SJCRH30 (cell line): ENCODE results near the gene AICDA. TPM values are rescaled to one million over a fixed set of nuclear protein-coding genes. Genes with fewer than 3 reads are reported as not detected.
"Not testable (repeated sequence)": the region's sequence is repeated elsewhere in the genome, so short reads cannot be mapped to it uniquely, and the experiment has no call there.

ENCODE experiments used
- DNase-seq, 2 experiments: peaks; one replicate each; pipeline ENCODE4 v3.0.0-alpha.2; 2015 to 2020
- H3K27ac ChIP-seq: fragments of 250-450 bp; sonication (Bioruptor Pico); 2 replicates; pipeline ENCODE4 v1.5.1; 2020; ENCODE audit warnings: mild to moderate bottlenecking, moderate library complexity
- H3K27me3 ChIP-seq: fragments of 250-450 bp; sonication (Bioruptor Pico); 2 replicates; pipeline ENCODE4 v1.5.1; 2020; ENCODE audit warnings: mild to moderate bottlenecking, moderate library complexity
- H3K36me3 ChIP-seq: fragments of 250-450 bp; sonication (Bioruptor Pico); 2 replicates; pipeline ENCODE4 v1.5.1; 2020; ENCODE audit warnings: mild to moderate bottlenecking, moderate library complexity
- H3K4me1 ChIP-seq: fragments of 250-450 bp; sonication (Bioruptor Pico); 2 replicates; pipeline ENCODE4 v1.5.1; 2020; ENCODE audit warnings: mild to moderate bottlenecking, moderate library complexity
- H3K4me3 ChIP-seq: fragments of 250-450 bp; sonication (Bioruptor Pico); 2 replicates; pipeline ENCODE4 v1.5.1; 2020; ENCODE audit warnings: mild to moderate bottlenecking, moderate library complexity
- H3K9me3 ChIP-seq: fragments of 250-450 bp; sonication (Bioruptor Pico); replicated peaks from 2 replicates; pipeline ENCODE4 v1.5.1; 2020; ENCODE audit warnings: mild to moderate bottlenecking, moderate library complexity
- total RNA-seq: library from RNA; depleted of rRNA; stranded (reverse); fragments of >200 nt; shearing (Covaris generic); gene quantifications from 2 replicates; pipeline ENCODE4 v1.2.3, GENCODE V29; 2014; rRNA removed

AICDA gene
- not detected in 2 replicates for total RNA-seq

DNA sequence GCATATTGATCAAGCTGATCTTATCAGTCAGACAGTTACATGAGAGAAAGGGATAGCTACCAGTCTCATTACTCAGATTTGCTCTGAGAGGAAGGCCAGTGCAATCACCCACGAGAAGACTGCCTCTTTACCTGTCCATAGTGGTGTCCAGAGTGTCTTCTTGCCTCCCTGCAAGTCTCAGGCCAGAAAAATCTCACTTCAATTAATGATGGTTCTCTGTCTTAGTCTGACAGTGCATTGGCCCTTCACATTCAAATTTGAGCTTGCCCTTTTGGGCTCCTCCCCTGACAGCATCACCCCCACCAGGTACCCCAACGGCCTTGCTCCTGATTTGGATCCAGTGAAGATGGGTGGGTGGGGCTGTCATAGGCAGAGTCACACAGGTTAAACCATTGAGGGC lies at the start of gene AICDA:
TSS of gene AICDA (minus strand) at position 231 of the 400 bp plus-strand sequence. CDS start at position 139, 92 bp downstream.
- DNase-seq = no peak
- Histone ChIP-seq H3K4me3 (no peak within 1 kb of the TSS), H3K4me1 (peaks cover 16% of the 10 kb centered on the region), H3K36me3 (no peaks in the 10 kb centered on the region), H3K27me3 (no peaks in the 10 kb centered on the region), H3K9me3 (no peaks in the 10 kb centered on the region), H3K27ac (no peak within 1 kb of the TSS)

DNA sequence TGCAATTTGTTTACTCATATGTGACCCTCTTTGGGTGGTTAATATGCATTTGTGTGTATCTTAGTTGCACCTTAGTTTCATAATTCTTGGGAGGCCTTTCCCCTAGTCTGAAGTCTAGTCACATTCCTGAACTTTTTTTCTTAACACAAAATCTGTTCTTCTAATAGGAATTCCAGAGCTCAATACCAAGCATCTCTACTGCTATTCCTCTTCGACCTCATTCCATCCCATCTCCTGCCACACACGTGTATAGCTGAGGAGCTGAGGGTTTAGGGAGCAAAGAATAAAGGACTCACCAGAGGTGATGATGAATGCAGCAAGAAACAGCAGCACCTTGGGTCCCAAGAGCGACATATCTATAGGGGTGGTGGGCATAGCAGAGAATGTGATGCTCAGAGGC lies 49.1 kb upstream of the AICDA start:
- 0 out of 2 replicates have a peak, but pooled peaks cover 3% of the 10 kb centered on the region for H3K27me3 ChIP-seq
- no peaks in the 10 kb centered on the region for H3K9me3 ChIP-seq
- H3K4me3 ChIP-seq = no peak overlapping the region
- H3K4me1 ChIP-seq = no peaks in the 10 kb centered on the region
- no peaks in the 10 kb centered on the region for H3K36me3 ChIP-seq
- DNase-seq = no peak
- H3K27ac ChIP-seq = no peak overlapping the region

DNA sequence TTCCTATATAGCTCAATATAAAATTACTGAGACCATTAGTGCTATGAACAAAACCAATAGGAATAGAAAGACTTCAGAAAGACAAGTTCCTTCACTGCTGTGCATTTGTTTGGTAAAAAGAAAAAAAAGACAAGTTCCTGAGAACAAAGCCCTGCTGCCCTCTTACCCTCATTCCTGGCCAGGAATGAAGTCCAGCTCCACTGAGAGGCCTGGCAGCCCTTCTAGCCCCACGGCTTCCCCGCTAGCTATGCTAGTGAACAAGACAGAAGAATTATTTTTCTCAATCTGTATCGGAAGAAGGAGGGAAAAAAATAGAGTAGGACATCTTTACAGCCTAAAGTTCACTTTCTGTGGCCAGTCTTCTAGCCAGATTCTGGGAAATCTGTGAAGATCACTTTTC lies 48.4 kb upstream of the AICDA start:
- Histone ChIP-seq H3K27ac (no peak overlapping the region), H3K36me3 (no peaks in the 10 kb centered on the region), H3K4me3 (no peak overlapping the region), H3K9me3 (no peaks in the 10 kb centered on the region), H3K27me3 (0 out of 2 replicates have a peak, but pooled peaks cover 3% of the 10 kb centered on the region), H3K4me1 (no peaks in the 10 kb centered on the region)
- no peak for DNase-seq

DNA sequence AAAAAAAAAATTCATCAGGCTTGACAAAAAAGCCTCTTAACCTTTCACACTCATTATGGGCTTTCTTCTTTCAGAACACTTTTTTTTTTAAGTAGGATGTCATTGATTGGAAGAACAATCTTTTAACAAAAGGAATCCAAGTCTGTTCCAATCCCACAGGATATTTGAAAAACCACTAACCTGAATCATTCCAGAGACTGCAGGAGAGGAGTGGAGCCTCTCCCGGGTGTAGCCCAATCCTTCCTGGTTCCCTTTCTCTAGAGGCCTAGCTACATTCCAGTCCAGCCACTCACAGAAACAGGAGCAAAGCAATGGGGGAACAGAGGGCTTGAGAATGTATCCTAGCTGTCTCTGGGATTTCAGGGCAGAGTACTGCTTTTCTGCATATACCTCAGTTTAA lies 45.7 kb upstream of the AICDA start:
- no peaks in the 10 kb centered on the region for H3K36me3 ChIP-seq
- H3K4me1 ChIP-seq = no peaks in the 10 kb centered on the region
- peak in 1 of 2 experiments; percentile 17 for DNase-seq
- H3K27ac ChIP-seq = no peak overlapping the region
- H3K9me3 ChIP-seq = no peaks in the 10 kb centered on the region
- 0 out of 2 replicates have a peak, but pooled peaks cover 3% of the 10 kb centered on the region for H3K27me3 ChIP-seq
- H3K4me3 ChIP-seq = no peak overlapping the region

DNA sequence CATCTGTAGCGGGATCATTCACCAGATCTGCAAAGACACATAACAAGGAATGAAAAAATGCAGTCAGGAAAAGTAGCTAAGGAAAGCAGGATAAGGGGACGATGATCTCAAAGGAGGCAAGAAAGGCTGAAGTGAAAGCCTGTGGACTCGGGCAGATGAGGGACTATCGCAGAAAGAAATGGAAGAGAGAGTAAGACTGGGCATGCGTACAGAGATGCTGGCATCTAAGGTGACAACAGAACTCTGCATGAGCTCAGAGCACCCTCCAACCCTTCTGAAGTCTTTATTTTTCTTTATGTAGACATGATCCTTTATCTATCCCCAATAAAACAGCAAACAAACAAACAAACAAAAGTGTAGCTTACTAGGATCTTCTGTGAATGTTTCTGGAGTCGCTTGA lies 42.8 kb upstream of the AICDA start:
- Histone ChIP-seq H3K36me3 (no peaks in the 10 kb centered on the region), H3K4me1 (no peaks in the 10 kb centered on the region), H3K27ac (no peak overlapping the region), H3K4me3 (no peak overlapping the region), H3K9me3 (no peaks in the 10 kb centered on the region), H3K27me3 (0 out of 2 replicates have a peak, but pooled peaks cover 3% of the 10 kb centered on the region)
- DNase-seq = no peak

DNA sequence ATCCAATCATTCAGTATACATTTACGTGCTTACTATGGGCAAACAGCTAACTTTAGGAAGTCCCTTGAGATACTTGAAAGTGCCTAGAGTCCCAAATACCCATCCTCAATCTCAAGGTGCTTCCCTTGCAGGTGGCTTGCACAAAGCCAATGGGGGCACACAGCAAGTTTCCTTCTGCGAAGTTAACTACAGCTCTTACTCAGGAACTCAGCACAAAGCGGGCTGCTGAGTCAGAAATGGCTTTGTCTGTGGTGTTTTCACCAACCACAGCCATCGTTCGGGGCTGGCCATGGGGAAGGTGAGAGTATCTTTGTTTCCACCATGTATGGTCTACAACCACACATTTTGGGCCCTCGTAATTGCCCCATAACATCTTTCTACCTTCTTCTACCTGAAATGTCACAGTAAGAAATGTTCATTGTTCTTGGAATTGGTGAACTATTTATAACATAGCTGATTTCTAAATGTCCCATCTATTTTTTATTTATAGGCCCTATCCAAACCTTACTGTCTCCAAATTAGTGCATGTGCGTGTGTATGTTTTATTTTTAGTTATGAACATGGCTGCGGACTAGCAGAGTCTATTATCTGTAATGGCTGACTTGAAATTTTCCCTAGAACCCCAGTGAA lies 36.0 kb upstream of the AICDA start:
- peaks cover 7% of the 10 kb centered on the region; the same call in 1 of the 2 replicates for H3K4me1 ChIP-seq
- H3K36me3 ChIP-seq = no peaks in the 10 kb centered on the region
- H3K4me3 ChIP-seq = no peak overlapping the region
- no peaks in the 10 kb centered on the region for H3K27me3 ChIP-seq
- no peaks in the 10 kb centered on the region for H3K9me3 ChIP-seq
- DNase-seq = no peak
- no peak overlapping the region for H3K27ac ChIP-seq

DNA sequence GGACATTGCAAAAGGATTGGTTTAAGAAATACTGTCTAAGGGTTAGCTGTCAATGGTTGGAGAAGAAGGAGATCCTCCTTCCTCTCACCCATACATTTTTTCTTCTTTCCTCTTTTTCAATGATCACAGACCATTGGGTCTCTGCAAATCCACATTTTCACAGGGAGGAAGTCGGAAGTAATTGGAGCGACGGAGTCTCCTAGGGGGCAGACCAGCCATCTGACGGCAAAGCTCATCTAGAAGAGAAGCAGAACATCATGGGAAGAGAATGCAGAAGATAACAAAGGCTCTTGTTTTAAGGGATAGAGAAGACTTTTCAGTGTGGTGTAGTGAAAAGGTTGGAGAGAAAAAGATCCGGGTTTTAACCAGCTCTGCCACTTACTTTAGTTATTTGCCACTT lies 35.3 kb upstream of the AICDA start:
- H3K36me3 ChIP-seq = no peaks in the 10 kb centered on the region
- H3K4me1 ChIP-seq = peaks cover 7% of the 10 kb centered on the region; the same call in 1 of the 2 replicates
- no peaks in the 10 kb centered on the region for H3K9me3 ChIP-seq
- DNase-seq = no peak
- H3K27me3 ChIP-seq = no peaks in the 10 kb centered on the region
- no peak overlapping the region for H3K4me3 ChIP-seq
- no peak overlapping the region for H3K27ac ChIP-seq

DNA sequence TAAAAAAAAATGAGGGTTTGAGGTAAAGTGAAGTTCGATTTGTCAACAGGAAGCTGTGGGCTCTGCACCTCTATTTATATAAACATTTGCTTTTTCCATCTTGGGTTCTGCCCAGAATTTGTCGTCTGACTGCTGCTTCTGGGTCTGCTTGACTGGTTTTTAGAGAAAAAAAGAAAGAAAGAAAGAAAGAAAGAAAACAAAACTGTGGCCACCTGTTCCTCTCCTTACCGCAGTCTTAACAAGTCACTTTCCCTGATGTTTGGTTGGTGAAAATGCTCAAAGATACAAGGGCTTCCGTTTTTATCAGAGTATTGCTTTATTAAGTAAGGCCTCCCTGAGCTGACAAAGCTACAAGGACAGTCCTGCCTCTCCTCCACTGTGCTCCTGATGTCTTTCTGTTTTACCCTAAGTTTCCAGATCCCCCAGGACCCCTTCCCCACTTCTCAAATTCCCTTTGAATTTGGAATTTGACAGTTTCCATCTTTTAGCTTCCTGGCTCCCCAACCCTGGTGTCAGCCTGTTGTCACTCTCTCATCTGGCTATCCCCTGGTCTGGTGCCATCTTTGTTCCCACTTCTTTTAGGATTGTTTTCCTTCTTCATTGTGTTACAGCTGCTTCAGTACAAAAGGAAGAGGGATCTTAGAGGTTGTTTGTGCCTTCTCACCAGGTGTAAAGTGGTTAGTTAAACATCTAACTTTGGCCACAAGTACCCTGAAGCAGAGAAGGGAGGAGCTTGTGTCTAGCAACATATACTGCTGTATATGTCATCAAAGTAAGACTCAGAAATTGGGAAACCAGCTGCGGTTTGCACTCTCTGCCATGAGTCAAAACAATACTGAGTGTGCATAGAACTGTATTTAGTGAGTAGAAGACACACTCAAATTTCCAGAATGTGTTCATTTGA lies 31.9 kb upstream of the AICDA start:
- peak in 1 of 2 experiments; percentile 18 for DNase-seq
- H3K27ac ChIP-seq = no peak overlapping the region
- H3K27me3 ChIP-seq = no peaks in the 10 kb centered on the region
- H3K4me1 ChIP-seq = peaks cover 7% of the 10 kb centered on the region; the same call in 1 of the 2 replicates
- H3K9me3 ChIP-seq = no peaks in the 10 kb centered on the region
- H3K36me3 ChIP-seq = no peaks in the 10 kb centered on the region
- no peak overlapping the region for H3K4me3 ChIP-seq

DNA sequence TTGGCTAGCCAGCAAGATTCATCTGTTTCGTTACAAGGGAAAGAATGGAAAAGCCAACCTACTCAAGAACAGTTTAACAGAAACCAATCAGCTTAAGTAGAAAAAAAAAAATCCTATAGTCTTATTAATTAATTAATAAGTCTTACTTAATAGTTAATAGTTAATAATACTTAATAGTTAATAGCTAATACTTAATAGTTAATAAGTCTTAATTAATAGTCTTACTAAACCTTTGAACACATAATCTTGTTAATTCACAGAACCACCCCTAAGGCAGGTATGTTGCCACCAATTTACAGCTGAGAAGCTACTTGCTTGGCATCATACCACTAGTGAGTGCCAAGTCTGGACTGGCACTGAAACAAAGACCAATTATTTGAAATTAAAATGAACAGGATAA lies 30.1 kb upstream of the AICDA start:
- no peaks in the 10 kb centered on the region for H3K9me3 ChIP-seq
- peaks cover 7% of the 10 kb centered on the region; the same call in 1 of the 2 replicates for H3K4me1 ChIP-seq
- DNase-seq = no peak
- H3K36me3 ChIP-seq = no peaks in the 10 kb centered on the region
- no peaks in the 10 kb centered on the region for H3K27me3 ChIP-seq
- no peak overlapping the region for H3K27ac ChIP-seq
- no peak overlapping the region for H3K4me3 ChIP-seq

DNA sequence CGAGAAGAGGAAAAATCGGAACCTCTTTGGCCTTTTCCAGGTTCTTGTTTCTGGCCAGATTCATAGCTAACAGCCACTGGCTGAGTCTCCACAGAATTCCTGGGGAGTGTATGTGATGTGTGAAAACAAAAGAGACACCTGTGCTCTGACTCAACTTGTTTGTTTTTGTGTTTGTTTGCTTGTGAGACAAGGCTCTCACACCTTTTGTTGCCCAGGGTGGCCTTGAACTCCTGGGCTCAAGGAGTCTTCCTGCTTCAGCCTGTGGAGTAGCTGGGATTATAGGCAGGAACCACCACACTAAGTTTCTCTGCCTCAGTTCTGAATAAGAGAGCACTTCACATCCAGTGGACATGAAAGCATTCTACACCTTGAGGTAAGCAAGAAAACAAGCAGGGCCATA lies 27.3 kb upstream of the AICDA start:
- no peaks in the 10 kb centered on the region for H3K27me3 ChIP-seq
- no peaks in the 10 kb centered on the region for H3K36me3 ChIP-seq
- DNase-seq = no peak
- no peak overlapping the region for H3K4me3 ChIP-seq
- H3K27ac ChIP-seq = no peak overlapping the region
- H3K4me1 ChIP-seq = peaks cover 24% of the 10 kb centered on the region
- no peaks in the 10 kb centered on the region for H3K9me3 ChIP-seq

DNA sequence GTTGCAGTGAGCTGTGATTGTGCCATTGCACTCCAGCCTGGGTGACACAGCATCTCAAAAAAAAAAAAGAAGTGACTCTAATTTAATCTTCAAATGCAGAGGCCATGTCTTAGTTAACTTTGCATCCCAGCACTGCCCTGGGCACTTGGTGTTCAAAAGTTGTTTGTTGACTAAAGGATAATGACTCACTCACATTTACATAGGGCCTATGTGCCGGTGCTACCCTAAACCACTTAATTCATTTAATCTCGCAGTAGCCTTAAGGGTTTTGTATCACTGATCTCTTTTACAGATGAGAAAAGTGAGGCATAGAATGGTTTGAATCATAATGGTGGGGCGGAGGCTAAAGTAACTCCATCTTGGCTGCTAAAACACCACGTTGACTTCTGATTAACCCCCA lies 26.3 kb upstream of the AICDA start:
- H3K27me3 ChIP-seq = no peaks in the 10 kb centered on the region

DNA sequence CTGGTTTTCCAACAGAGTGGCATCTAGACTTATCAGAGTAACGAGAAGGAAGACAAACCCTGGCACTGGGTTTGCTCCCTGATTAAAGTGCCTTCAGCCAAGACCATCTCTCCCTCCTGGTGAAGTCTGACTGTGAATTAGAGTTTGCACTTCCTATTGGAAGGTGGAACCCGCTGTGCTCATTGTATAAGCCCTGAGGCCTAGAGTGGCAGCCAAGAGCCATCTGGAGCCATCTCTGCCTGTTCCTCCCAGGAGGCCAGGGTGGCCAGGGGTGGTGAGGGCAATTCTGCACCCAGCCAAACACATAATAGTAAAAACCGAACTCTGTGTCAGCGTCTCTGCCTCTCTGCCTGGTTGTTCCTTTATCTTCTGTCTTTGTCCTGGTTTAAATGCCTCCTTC lies 25.0 kb upstream of the AICDA start:
- Histone ChIP-seq H3K9me3 (no peaks in the 10 kb centered on the region), H3K27me3 (no peaks in the 10 kb centered on the region)

More for the DNA sequence above, 26.3 kb upstream of the AICDA start:
- Histone ChIP-seq H3K36me3 (no peaks in the 10 kb centered on the region), H3K27ac (no peak overlapping the region), H3K4me3 (no peak overlapping the region), H3K4me1 (peaks cover 21% of the 10 kb centered on the region), H3K9me3 (no peaks in the 10 kb centered on the region)
- DNase-seq = no peak

DNA sequence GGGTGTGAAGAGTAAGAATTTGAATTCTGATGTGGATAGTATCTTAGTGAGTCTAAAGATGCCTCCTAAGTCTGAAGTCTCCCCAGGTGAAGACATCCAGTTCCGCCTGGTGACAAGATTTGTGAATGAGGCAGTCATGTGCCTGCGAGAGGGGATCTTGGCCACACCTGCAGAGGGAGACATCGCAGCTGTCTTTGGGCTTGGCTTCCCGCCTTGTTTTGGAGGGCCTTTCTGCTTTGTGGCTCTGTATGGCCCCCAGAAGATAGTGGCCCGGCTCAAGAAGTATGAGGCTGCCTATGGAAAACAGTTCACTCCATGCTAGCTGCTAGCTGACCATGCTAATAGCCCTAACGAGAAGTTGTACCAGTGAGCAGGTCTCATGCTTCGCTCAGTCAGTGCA lies 24.6 kb upstream of the AICDA start:
- Histone ChIP-seq H3K27ac (no peak overlapping the region), H3K4me1 (peaks cover 21% of the 10 kb centered on the region), H3K4me3 (no peak overlapping the region), H3K9me3 (no peaks in the 10 kb centered on the region), H3K36me3 (no peaks in the 10 kb centered on the region), H3K27me3 (no peaks in the 10 kb centered on the region)
- DNase-seq = peak in 1 of 2 experiments; percentile 16

More for the DNA sequence above, 25.0 kb upstream of the AICDA start:
- H3K4me3 ChIP-seq = no peak overlapping the region
- H3K4me1 ChIP-seq = peaks cover 21% of the 10 kb centered on the region
- DNase-seq = no peak
- H3K27ac ChIP-seq = no peak overlapping the region
- no peaks in the 10 kb centered on the region for H3K36me3 ChIP-seq

DNA sequence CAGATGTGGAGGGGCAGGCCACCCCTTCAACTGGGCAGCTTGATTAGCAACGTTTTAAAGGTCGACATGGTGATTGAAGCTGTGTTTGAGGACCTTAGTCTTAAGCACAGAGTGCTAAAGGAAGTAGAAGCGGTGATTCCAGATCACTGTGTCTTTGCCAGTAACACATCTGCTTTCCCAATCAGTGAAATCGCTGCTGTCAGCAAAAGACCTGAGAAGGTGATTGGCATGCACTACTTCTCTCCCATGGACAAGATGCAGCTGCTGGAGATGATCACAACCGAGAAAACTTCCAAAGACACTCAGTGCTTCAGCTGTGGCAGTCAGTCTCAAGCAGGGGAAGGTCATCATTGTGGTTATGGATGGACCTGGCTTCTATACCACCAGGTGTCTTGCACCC lies 23.9 kb upstream of the AICDA start:
- DNase-seq = peak; percentile 50 to 77

DNA sequence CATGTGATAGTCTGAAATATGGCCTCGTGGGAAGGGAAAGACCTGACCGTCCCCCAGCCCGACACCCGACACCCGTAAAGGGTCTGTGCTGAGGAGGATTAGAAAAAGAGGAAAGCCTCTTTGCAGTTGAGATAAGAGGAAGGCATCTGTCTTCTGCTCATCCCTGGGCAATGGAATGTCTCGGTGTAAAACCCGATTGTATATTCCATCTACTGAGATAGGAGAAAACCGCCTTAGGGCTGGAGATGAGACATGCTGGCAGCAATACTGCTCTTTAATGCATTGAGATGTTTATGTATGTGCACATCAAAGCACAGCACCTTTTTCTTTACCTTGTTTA lies 23.3 kb upstream of the AICDA start:
- not testable (repeated sequence) for H3K9me3 ChIP-seq, H3K4me3 ChIP-seq, H3K36me3 ChIP-seq, H3K27me3 ChIP-seq
- Histone ChIP-seq H3K27ac (peak overlapping the region; percentile 54), H3K4me1 (peaks cover 21% of the 10 kb centered on the region)
- DNase-seq = peak; percentile 7 to 8

More for the DNA sequence above, 23.9 kb upstream of the AICDA start:
- Histone ChIP-seq H3K27me3 (no peaks in the 10 kb centered on the region), H3K4me3 (no peak overlapping the region), H3K36me3 (no peaks in the 10 kb centered on the region), H3K27ac (peak overlapping the region; percentile 54), H3K9me3 (no peaks in the 10 kb centered on the region), H3K4me1 (peaks cover 21% of the 10 kb centered on the region)
